Measurements from ENCODE around the gene ZBED4.

DNA sequence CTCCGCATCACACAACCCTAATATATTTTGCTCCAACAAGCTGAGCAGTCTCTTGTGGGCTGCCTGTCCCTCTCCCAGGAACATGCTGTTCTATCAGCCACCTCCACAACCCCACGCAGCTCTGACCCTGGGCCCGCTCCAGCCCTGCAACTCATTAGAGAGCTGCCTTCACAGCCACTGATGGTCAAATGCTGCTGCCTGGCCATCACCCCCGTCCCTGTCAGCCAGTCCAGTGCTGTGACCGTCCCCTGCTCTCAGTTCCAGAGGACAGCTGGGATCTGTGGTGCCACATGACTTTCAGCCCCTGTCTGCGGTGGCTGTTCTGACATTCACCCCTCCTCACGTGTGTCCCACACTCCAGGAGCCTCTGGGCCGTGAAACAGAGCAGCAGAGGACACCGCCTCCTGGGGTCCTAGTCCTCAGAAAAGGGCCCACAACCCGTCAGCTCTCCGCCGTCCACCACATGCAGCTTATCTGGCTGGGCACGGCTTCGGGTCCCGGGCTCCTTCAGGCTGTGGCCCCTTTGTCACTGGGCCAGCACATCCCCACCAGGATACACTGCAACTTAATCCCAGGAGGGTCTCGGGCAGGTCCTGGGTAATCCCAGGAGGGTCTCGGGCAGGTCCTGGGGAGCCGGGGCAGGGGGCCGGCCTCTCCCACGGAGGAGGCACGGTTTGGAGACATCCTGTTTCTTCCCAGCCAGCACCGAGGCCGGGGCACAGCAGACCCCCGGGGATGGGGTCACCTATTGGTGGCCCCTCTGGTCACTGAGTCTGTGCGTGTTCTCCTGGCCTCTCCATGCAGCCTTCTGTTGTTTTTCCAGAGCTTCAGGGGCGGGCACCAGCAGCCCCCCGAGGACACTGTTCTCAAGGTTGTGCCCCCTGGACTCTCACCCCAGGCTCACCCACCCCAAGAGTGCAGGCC is 79.9 kb downstream of the ZBED4 start:
- peak; percentile 67 for TF ChIP-seq POLR2A (IDR thresholded peaks at IDR 0.05)
- TF ChIP-seq, protein P1, sequence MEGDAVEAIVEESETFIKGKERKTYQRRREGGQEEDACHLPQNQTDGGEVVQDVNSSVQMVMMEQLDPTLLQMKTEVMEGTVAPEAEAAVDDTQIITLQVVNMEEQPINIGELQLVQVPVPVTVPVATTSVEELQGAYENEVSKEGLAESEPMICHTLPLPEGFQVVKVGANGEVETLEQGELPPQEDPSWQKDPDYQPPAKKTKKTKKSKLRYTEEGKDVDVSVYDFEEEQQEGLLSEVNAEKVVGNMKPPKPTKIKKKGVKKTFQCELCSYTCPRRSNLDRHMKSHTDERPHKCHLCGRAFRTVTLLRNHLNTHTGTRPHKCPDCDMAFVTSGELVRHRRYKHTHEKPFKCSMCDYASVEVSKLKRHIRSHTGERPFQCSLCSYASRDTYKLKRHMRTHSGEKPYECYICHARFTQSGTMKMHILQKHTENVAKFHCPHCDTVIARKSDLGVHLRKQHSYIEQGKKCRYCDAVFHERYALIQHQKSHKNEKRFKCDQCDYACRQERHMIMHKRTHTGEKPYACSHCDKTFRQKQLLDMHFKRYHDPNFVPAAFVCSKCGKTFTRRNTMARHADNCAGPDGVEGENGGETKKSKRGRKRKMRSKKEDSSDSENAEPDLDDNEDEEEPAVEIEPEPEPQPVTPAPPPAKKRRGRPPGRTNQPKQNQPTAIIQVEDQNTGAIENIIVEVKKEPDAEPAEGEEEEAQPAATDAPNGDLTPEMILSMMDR (IDR thresholded peaks at IDR 0.05) = no peak

All from right lobe of liver (tissue), 4 donors.